Limb (tissue), 2 donors: Measurements from ENCODE around the gene HDAC1.

Experiments
- DNase-seq, 2 donors: peaks; one replicate each; pipeline ENCODE4 v3.0.0-alpha.2; 2016; ENCODE audit errors: extremely low spot score in 2 of 2

The HDAC1 gene

DNA sequence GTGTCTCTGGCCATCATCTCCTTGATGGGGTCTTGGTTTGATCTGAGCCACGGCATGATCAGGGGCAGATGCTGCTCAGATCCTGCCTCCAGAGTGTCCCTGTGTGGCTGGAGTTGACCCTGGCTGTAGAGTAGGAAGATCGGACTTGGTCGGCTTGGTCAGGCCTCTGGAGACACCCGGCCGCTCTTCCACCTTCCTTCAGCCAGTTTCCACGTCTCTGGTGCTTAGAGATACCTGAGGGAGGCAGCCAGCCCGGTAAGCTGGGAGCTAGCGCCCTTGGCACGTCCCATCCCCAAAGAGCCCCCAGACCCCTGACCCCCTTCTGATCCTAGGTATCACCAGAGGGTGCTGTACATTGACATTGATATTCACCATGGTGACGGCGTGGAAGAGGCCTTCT is 35.3 kb downstream of the HDAC1 start:
- DNase-seq, result no peak

DNA sequence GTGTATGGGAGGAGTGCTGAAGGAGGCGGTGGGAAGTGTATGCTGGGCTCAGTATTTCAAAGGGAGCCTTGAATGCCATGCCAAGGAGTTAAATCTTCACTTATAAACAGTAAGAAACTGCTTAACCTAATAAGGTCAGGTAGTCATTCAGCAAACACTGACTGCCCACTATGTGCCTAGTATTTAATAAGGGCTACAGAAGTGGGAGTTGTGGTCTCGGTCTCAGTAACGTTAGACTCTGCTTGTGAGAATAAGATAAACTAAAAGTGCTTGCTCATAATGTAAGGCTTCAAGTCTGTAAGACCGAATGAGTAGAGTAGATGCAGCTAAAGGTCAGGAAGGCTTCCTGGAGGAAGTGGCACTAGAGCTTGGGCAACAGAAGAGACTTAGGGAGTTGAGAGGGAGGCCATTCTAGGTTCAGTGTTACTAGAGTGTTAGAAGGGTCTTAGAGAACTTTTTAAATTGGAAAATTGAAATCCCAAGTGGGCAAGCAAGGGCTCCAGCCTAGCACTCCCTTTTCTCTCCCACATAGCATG is 38.1 kb downstream of the HDAC1 start:
- no peak for DNase-seq

DNA sequence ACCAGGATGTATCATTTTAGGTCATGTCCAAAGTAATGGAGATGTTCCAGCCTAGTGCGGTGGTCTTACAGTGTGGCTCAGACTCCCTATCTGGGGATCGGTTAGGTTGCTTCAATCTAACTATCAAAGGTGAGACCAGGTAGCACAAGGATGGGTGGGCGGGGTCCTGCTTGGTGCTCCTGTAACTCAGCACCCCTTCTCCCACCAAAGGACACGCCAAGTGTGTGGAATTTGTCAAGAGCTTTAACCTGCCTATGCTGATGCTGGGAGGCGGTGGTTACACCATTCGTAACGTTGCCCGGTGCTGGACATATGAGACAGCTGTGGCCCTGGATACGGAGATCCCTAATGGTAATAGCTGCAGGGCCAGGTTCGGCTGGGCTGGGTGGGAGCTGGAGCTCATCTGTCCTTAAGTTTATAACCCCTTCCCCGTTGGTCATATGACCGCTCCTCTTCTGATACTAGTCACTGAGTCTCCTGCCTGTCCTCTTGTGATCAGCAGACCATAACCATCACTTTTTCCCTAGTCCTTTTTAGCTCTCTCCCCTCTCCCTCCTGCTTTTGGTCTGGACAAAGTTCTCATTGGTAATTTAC is 38.8 kb downstream of the HDAC1 start:
- no peak for DNase-seq

DNA sequence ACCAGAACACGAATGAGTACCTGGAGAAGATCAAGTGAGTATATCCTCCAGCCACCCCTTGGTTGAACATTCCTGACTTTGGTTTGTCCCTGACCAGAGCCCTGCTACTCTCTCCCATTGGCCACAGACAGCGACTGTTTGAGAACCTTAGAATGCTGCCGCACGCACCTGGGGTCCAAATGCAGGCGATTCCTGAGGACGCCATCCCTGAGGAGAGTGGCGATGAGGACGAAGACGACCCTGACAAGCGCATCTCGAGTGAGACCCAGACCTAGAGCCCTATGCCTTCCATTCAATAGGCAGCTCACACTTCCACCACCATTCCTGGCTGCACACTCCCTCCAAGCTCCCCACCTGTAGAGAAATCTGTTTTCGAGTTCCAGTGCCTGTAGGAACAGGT is 39.7 kb downstream of the HDAC1 start:
- DNase-seq, result no peak

DNA sequence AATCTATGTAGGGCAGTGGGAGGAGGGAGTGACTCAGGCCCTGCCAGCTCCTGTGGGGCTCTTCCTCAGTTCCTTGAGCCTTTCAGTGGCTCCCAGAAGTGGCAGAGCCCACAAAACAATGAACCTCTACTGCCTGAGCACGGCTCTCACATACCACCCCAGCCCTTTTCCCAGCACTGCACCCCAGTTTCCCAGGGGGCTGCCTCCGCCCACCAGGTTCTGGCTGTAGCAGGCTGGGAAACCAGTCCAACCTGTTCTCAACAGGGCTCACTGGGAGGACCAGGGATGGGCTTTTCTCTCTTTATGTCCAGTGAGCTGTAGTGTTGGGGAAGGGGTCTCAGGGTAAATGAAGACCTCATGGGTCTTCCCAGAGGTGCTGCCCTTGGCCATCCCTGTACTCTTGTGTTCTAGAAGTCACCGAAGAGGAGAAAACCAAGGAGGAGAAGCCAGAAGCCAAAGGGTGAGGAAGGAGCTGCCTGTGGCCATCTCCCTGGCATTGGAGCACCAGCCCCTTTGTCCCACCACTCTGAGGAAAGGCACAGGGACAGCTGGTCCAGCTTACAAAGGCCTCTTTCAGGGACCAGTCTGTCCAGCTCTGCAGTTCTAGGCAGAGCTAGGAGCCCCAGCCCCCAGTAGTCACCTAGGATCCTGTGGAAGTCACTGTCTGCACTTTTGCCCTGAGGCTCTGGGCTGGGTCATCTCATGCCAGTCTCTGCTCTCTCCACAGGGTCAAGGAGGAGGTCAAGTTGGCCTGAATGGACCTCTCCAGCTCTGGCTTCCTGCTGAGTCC is 40.6 kb downstream of the HDAC1 start:
- no peak for DNase-seq

DNA sequence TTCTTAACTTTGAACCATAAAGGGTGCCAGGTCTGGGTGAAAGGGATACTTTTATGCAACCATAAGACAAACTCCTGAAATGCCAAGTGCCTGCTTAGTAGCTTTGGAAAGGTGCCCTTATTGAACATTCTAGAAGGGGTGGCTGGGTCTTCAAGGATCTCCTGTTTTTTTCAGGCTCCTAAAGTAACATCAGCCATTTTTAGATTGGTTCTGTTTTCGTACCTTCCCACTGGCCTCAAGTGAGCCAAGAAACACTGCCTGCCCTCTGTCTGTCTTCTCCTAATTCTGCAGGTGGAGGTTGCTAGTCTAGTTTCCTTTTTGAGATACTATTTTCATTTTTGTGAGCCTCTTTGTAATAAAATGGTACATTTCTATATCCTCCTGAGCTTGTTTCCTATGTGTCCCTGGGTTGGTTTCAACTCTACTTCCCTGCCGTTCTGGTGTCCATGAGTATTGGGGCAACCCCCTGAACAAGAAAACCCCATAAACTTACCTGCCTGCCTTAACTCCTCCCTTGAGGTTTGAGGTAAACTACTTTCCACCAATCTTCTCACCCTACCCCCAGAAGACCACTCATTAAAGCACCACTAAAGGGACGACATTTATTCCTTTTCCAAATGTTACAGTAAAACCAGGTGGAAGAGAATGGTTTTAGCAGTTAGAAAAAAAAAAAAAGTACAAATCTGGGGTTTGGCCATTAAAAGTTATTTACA is 41.5 kb downstream of the HDAC1 start:
- no peak for DNase-seq

DNA sequence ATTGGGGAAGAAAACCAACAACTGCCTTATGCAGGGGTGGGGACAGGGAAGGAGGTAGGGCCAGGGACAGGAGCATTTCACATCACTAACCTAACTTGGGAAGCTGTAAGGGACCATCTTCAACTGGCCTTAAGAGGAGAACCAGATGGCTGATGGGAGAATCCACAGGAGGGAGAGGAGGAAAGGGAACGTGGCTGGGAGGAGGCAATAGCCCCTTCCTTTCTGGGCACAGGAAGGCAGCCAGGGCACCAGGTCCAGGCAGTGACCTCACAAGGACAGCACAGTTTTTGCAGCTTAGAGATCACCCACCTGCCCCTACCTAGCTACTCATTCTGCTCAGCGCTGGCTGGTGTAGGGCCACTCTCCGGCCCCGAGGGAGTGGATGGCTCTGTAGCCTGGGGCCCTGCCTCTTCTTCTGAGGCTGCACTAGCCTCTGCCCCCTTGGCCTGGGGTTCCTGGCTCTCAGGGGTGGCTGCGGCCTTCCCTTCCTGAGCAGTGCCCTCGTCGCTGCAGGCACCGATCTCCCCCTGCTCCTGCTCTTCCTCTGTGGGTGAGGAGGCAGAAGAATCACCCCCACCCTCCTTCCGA is 42.5 kb downstream of the HDAC1 start:
- DNase-seq, result no peak

DNA sequence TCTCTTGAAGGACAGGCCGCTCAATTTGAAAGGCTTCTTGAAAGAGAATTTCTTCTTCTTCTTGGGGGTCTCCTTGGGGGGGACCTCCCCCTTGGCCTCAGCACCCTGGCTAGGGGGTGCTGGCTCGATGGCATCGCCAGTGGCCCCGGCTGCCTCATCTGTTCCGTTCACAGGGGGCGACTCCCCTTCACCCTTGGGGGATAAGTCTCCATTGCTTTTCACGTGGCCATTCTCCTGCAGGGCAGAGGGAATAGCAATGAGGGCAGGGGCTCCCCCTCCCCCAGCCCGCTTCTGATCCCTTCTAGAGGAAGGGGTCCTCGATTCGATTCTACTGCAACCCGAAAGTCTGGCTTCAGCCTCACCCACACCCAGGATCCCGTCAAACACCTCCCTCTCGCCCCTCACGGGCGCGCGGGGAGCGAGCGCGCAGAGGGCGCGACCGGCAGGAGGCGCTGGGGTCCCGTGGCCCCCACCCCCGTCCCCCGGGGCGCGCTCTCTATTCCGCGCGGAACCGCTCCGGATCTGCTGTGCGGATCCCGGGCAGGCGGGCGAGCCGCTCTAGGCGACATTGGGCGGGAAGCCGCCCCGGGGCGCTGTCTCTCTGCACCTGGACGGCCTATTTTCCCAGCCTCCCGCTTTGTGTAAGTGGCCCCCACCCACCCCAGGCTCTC is 43.1 kb downstream of the HDAC1 start:
- DNase-seq, result peak in 1 of 2 donors; percentile 79

DNA sequence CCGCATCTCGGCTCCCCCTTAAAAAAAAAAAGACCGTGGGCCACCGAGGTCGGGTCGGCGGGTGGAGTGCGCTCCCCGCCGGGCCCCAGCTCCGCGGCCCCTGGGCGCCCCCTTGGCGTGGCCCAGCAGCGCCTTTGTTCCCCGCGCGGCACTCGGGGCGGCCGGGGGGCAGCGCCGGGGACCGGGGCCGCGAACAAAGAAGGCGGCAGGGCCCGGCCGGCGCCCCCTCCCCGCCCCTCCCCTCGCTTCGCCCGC is 43.6 kb downstream of the HDAC1 start:
- DNase-seq, result no peak

DNA sequence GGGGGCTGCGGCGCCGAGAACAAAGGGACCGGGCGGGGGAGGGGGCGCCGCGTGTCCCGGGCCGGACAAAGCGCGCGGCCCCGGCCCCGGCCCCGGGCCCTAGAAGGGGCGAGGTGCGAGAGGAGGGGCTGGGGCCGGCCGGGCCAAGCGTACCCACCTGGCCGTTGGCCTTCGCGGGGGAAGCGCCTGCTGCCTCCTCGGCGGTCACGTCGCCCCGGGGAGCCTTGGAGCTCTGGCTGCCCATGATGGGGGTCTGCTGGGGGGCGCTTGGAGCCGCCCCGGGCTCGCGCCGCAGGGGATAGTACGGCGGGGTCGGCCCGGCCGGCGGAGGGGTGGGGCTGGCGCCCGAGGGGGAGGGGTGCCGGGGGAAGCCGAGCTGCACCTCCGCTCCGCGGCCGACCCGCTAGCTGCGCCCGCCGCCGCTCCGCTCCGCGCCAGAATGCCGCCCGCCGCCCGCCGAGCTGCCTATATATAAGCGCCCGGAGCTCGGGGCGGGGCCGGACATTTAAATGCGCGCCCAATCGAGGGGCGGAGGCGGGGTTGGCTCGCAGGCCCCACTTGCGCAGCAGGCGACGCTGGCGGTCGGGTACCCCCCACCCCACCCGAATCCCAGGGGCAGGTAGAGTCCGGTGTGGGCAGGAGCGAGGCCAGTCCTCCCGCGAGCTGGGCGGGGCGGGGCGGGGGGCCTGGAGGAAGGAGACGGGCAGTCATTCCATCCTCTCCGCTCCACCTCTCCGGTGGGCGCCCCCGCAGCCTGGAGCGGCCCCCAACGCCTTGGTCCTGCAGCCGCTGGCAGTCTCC is 44.1 kb downstream of the HDAC1 start, which contains the start of gene MARCKSL1:
Gene MARCKSL1 (minus strand): TSS at position 444 of the 801 bp plus-strand sequence. CDS start 200 bp downstream, at position 244.
- DNase-seq, result peak; percentile 81 to 94

DNA sequence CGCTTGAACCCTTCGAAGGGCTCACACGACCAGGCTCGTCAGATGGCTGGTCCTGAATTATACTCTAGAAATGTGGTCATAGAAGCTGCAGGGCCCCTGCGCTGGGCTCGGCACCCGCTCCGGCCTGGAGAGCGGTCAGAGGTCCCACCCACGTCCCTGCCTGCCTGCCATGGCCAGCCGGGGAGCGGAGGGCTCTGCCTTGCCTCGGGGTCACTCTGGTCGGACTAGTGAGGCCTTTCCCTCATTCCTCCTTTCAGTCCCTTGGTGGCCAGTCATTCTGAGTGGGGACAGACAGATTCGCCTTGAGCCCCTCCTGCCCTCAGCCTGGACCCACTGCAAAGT is 44.7 kb downstream of the HDAC1 start:
- no peak for DNase-seq

DNA sequence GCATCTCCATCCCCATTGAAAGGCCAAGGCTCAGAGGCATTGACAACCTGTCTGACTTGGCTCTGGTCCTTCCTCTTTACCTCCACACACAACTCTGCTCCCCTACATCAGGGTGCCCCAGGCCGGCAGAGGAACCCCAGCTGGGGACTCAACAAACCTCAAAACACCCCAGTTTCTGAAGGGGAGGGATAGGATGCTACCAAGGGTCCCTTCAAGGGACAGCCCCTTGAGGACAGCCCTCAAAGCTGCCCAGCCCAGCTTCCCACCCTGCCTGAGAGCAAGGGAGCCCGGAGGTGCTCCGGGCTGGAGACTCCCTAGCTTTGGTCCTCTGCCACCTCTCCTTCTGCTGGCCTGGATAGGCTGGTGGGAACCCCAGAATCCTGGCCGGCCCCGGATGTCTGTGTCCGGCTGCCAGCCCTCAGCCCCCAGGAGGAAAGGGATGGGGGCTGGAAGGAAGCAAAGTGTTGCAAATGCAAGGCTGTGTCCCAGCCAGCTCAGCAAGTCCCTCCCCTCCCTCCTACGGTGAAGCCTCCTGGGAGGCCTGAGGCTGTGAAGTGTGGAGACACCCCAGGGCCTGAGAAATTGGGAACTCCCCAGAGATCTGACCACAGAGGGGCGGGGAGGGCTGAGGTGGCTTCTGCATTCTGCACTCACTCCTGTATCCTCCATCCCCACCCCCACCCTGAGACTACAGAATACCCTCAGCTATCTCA is 45.2 kb downstream of the HDAC1 start:
- DNase-seq, result peak in 1 of 2 donors; percentile 49

DNA sequence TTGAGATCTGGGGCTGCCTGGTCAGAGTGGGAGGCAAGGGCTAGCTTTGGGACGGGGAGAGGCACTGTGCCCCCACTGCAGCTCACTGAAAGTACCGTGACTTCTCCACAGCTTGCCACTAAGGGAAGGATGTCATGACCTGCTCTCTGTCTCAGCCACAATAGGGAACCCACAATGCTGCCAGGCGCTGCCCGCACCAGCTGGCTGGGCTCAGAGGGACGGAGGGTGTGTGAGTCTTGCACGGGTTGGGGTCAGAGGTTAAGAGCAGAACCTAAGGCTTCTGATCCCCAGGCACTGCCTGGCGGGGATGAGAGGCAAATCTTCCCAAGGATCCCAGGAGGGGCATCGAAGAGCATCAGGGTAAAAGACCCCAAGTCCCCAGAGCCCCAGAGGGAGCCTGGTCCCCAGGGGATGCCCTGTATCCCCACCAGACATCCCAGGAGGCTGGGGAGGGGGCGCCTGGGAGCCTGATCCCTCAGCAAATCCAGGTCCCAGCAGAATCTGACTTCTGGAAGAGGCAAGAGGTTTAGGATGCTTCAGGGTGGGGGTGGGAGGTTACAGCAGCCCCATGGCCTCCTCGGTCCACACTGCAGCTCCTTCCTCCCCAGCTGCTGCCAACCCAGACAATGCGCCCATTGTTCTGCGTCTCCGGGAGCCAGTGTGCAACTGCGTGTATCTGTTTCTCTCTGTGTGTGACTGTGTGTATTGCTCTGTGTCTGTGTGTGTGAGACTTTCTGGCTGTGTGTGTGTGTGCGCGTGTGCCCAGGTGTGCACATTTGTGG is 46.2 kb downstream of the HDAC1 start:
- peak; percentile 44 to 65 for DNase-seq

DNA sequence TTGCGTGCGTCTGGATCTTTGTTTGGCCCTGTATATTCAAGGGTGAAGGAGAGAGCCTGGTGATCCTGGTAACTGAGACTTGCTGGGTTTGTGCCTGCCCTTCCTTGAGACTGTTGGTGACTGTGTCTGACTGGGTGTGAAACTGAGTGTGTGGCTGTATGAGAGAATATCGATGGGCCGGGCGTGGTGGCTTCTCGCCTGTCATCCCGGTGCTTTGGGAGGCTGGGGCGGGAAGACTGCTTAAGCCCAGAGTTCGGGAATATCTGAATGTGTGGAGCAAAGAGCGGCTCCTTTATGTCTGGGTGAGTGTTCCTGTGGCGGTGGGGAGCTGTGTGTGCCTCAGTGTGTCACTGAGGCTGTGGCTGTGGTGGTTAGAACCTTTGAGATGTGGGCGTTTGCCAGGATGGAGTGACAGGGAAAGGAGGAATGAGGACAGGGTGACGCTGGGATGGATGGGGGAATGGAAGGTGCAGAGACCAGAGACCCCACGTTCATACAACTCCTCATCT is 46.8 kb downstream of the HDAC1 start:
- DNase-seq, result peak in 1 of 2 donors; percentile 38

DNA sequence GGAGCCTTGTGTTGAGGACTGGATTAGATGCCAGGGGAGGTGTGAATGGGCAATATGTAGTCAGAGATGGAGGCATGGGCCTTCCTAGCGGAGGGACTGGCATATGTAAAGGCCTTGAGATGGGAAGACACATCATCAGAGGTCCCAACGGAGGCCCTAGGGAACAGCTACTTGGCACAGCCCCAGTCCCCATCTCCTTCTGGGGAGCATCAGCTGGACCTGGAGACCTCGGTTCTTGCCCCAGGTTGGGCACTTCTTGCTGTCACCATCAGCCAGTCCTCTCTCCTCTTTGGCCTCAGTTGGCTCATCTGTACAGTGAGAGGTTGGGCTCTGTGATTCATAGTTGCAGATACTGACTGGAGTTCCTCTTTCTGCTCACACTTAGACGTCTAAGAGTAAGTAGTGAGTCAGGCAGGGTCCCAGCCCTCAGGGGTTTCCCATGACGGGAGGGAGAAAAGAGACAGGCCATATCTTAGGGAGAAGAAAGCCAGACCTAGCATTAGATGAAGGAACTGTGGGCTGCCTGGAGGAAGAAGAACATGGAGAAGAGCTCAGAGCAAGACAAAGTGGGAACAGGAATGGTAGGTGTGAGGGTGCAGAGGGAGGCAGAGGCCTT is 47.6 kb downstream of the HDAC1 start:
- no peak for DNase-seq

DNA sequence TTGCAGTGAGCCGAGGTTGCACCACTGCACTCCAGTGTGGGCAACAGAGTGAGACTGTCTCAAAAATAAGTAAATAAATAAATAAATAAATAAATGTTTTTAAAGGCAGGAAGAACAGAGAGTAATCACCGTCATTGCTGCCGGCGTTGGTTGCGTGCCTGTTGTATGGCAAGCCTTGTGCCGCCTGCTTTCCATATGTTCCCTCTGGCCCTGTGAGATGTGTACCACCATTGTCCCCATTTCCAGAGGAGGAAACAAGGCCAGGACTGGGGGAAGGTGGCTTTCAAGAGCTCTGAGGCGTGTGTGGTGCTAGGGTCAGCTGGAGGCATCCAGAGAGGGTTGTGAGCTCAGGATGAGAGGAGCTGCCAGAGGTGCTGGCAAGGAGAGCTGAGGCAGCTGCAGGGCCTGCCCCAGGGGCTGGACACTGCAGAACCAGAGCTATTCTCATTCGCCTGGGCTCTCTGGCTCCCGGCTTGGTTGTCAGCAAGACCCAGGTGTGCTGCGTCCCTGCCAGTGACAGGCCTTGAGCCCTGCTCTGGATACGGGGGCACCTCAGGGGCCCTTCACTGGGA is 49.4 kb downstream of the HDAC1 start:
- no peak for DNase-seq

DNA sequence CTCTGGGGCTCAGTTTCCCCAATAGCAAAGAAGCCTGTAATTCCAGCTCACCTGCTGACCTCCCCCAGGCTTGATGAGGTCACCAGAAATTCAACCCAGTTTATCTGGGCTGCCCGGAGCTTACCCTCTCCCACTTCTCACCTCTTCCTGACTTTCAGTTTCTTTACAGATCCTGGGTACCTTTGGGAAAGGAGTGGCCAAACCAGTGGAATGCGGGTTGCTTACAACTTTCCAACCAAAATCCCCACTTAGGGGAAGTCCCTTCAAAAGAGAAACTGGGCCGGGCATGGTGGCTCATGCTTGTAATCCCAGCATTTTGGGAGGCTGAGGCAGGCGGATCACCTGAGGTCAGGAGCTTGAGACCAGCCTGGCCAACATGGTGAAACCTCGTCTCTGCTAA is 50.1 kb downstream of the HDAC1 start:
- no peak for DNase-seq

DNA sequence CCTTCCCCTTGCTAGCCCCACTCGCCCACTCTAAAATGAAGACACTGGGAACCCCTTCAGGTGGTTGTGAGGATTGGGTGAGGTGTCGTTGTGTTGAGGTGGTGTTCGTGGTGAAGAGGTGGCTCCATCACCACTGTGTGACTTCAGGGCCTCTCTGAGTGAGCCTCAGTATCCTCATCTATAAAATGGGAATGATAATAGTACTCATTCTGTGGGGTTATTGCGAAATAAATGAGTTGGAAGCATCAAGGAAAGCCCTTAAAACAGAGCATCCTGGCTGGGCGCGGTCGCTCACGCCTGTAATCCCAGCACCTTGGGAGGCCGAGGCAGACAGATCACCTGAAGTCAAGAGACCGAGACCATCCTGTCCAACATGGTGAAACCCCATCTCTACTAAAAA is 50.8 kb downstream of the HDAC1 start:
- DNase-seq, result no peak
